Sigmoid colon (tissue), 4 donors: ENCODE measurements around the gene KRT81.

Experiments used
- EP300 ChIP-seq, 4 donors: sonication (generic); formaldehyde crosslinking; IDR thresholded peaks; one replicate each; pipeline ENCODE4 v1.6.1; 2017; ENCODE audit warnings: antibody characterized with exemption in 4 of 4
- POLR2A ChIP-seq, 2 donors: fragments of 450-650 bp; IDR thresholded peaks; one replicate each; pipeline ENCODE4 v1.6.1; 2016; ENCODE audit warnings: antibody characterized with exemption in 2 of 2, mild to moderate bottlenecking in 2 of 2, moderate library complexity in 2 of 2
- TF ChIP-seq, protein P1 (sequence below), 4 experiments: fragments of 450-650 bp in 3 of 4; fragments of 200-600 bp in 1 of 4; IDR thresholded peaks; one replicate each; pipeline ENCODE4 v1.5.1; 2016 to 2019; ENCODE audit warnings: antibody characterized with exemption in 4 of 4, mild to moderate bottlenecking in 3 of 4, moderate library complexity in 2 of 4

DNA sequence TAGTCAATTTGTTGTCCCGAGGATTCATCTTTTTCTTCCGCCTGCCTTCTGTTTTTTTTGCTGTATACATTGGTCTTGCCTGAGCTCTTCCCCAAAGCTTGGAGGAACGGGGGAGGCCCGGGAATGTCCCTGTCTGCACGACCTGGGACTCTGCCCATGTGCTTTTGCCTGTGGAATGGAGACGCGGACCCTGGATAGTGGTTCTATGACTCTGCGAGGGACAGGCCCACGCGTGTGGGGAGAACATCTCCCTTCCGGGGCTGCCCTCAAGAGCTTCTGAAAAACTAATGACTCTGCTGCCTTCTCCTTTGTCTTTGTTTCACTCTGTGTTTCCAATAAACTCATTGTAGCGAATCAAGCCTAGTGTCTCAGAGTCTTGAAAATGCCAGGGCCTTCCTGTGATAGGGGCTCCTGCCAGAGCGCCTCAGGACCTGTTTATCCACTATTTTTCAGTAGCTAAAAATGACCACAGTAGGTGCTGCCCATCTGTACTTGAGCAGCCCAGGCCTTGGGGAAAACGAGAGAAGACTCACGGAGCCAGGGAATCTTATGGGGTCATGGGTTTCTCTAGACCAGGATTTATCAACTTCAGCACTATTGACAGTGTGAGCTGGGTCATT is 17.6 kb upstream of the KRT81 start:
- TF ChIP-seq, protein P1, sequence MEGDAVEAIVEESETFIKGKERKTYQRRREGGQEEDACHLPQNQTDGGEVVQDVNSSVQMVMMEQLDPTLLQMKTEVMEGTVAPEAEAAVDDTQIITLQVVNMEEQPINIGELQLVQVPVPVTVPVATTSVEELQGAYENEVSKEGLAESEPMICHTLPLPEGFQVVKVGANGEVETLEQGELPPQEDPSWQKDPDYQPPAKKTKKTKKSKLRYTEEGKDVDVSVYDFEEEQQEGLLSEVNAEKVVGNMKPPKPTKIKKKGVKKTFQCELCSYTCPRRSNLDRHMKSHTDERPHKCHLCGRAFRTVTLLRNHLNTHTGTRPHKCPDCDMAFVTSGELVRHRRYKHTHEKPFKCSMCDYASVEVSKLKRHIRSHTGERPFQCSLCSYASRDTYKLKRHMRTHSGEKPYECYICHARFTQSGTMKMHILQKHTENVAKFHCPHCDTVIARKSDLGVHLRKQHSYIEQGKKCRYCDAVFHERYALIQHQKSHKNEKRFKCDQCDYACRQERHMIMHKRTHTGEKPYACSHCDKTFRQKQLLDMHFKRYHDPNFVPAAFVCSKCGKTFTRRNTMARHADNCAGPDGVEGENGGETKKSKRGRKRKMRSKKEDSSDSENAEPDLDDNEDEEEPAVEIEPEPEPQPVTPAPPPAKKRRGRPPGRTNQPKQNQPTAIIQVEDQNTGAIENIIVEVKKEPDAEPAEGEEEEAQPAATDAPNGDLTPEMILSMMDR (IDR thresholded peaks at IDR 0.05), result no peak
- TF ChIP-seq EP300 (IDR thresholded peaks at IDR 0.05) (no peak), POLR2A (IDR thresholded peaks at IDR 0.05) (no peak)
